Tibial nerve (tissue), 4 donors: Measurements from ENCODE around the gene AURKAIP1. TPM values are rescaled to one million over a fixed set of nuclear protein-coding genes. Genes with fewer than 3 reads are reported as not detected.

Experiments used
- DNase-seq, 2 donors: peaks; one replicate each; pipeline ENCODE4 v3.0.0-alpha.2; 2019; ENCODE audit warnings: low spot score in 2 of 2
- H3K27ac ChIP-seq, 4 donors: fragments of 200-600 bp; sonication (generic) in 3 of 4; one replicate each; pipeline ENCODE4 v1.5.1; 2017 to 2019; ENCODE audit warnings: mild to moderate bottlenecking in 1 of 4
- H3K27me3 ChIP-seq, 2 donors: fragments of 200-600 bp; sonication (generic) in 1 of 2; one replicate each; pipeline versions ENCODE4 v1.5.1 to v1.6.0; 2017 to 2019
- H3K36me3 ChIP-seq, 3 donors: fragments of 200-600 bp; sonication (generic); one replicate each; pipeline ENCODE4 v1.5.1; 2018 to 2019
- H3K4me1 ChIP-seq, 4 donors: fragments of 200-600 bp; sonication (generic) in 3 of 4; one replicate each; pipeline ENCODE4 v1.5.1; 2017 to 2019
- H3K4me3 ChIP-seq, 4 donors: fragments of 200-600 bp; sonication (generic) in 3 of 4; one replicate each; pipeline ENCODE4 v1.5.1; 2017 to 2019; ENCODE audit warnings: mild to moderate bottlenecking in 1 of 4, moderate library complexity in 1 of 4
- H3K9me3 ChIP-seq, 4 donors: fragments of 200-600 bp; sonication (generic) in 3 of 4; one replicate each; pipeline ENCODE4 v1.5.1; 2017 to 2019
- EP300 ChIP-seq, 2 donors: sonication (generic); formaldehyde crosslinking; IDR thresholded peaks; one replicate each; pipeline ENCODE4 v1.6.1; 2017; ENCODE audit warnings: antibody characterized with exemption in 2 of 2, mild to moderate bottlenecking in 1 of 2
- POLR2A ChIP-seq, 2 donors: fragments of 450-650 bp; IDR thresholded peaks; one replicate each; pipeline ENCODE4 v1.6.1; 2017; ENCODE audit warnings: antibody characterized with exemption in 2 of 2, mild to moderate bottlenecking in 2 of 2, moderate library complexity in 2 of 2
- WGBS, 2 donors: methylation state at CpG; one replicate each; pipeline ENCODE4 v1.1.5; 2018; 5-methylcytosine and 5-hydroxymethylcytosine counted together
- total RNA-seq, 4 donors: library from RNA; depleted of rRNA; stranded (reverse); fragments of >200 nt; gene quantifications; one replicate each; pipeline ENCODE4 v1.1.0, GENCODE V29; 2016
- TF ChIP-seq, protein P1 (sequence below), 5 experiments: fragments of 200-600 bp in 3 of 5; fragments of 450-650 bp in 2 of 5; sonication (generic) in 3 of 5; IDR thresholded peaks; one replicate each; pipeline ENCODE4 v1.5.1; 2016 to 2019; ENCODE audit warnings: antibody characterized with exemption in 5 of 5, mild to moderate bottlenecking in 3 of 5, moderate library complexity in 2 of 5

AURKAIP1 gene
- total RNA-seq, 4 donors from 2014 or later, result 63.9 to 128 (median 105) TPM

DNA sequence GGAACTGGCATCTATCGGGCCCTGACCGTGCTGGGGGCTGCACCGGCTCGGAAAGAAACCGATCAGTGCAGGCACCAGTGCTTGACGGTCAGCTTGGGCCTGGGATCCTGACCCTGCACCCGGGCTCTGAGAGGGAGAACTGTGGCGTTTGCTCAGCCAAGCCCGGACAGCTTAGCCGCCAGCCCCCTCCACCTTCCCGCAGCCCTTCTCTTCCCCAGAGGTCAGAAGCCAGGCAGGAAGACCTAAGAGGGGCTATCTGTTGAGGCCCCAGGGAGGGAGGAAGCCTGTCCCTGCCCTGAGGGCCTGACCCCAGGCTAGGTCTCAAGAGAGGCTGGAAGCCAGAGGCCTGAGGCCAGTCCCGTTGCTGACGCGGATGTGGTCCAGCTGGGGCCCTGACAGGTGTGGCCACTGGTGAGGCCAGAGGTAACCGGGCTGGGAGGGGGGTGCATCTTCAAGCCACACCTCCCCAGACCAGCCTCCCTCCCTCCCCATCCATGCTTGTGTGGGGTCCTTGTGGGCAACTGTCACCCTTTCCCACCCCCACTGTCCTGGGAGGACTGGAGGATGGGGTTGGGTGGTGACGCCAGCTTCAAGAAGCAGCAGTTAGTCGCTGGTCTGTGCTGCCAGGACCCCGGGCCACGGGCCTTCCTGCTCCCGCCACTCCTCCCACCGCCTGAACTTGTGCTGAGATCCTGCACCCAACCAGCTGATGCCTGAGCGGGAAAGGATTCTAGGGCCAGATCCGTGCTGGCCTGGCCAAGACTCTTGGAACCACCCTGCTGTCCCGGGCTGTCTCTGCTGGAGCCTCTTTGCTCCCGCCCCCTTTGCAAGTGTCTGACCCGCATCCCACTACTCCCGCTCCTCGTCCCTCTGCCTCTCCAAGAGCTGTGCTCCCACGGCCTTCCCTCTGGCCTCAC, 23.2 kb downstream of the AURKAIP1 start:
- DNase-seq, result peak in 1 of 2 donors; percentile 45
- H3K4me1 ChIP-seq, result peaks cover 0 to 73% (median 66%) of the 10 kb centered on the region in 4 donors
- TF ChIP-seq POLR2A (IDR thresholded peaks at IDR 0.05) (no peak), EP300 (IDR thresholded peaks at IDR 0.05) (no peak)
- TF ChIP-seq, protein P1, sequence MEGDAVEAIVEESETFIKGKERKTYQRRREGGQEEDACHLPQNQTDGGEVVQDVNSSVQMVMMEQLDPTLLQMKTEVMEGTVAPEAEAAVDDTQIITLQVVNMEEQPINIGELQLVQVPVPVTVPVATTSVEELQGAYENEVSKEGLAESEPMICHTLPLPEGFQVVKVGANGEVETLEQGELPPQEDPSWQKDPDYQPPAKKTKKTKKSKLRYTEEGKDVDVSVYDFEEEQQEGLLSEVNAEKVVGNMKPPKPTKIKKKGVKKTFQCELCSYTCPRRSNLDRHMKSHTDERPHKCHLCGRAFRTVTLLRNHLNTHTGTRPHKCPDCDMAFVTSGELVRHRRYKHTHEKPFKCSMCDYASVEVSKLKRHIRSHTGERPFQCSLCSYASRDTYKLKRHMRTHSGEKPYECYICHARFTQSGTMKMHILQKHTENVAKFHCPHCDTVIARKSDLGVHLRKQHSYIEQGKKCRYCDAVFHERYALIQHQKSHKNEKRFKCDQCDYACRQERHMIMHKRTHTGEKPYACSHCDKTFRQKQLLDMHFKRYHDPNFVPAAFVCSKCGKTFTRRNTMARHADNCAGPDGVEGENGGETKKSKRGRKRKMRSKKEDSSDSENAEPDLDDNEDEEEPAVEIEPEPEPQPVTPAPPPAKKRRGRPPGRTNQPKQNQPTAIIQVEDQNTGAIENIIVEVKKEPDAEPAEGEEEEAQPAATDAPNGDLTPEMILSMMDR (IDR thresholded peaks at IDR 0.05), result no peak

DNA sequence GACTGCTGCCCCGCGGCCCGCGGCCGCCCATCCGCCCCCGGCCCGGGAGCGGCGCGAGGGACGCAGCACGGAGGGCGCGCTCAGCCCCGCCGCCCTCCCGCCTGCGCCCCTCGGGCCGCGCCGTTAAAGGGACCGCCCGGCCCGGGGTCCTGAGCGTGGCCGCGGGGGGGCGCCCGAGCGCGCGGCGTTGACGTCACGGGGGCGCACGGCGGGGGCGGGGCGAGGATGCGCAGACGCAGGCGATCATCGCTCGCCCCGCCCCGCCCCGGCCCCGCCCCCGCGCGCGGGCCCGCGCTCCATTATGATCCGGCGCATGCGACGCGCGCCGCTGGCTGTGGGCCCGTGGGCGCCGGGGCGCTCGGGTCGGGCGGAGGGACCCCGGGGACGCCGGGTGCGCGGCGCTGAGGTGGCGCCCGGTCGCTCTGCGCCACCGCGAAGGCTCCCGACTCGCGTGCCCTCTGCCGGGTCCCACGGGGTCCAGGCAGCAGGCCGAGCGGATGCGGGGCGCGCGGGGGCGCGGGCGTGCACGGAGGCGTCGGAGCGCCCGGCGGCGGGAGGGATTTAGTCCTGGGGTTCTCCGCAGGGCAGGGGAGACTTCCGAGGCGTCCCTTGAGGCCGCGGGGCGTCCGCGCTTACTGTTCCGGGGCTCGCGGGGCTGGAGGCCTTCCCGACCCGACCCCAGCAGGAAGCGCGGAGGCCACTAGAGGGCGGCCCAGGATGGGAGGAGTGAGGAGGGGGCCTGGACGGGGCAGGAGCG, 25.6 kb downstream of the AURKAIP1 start, which contains the start of gene DVL1:
TSS of gene DVL1 (minus strand) at position 163 of the 757 bp plus-strand sequence. CDS start 353 bp downstream, outside the sequence.
- Histone ChIP-seq H3K27ac (peak within 1 kb of the TSS; percentile 85 to 96 (median 90)), H3K36me3 (peaks cover 0 to 19% (median 0%) of the 10 kb centered on the region in 3 donors), H3K4me1 (peaks cover 0 to 73% (median 66%) of the 10 kb centered on the region in 4 donors), H3K27me3 (no peaks in the 10 kb centered on the region), H3K4me3 (peak within 1 kb of the TSS; percentile 73 to 88 (median 83)), H3K9me3 (no peaks in the 10 kb centered on the region)
- TF ChIP-seq EP300 (IDR thresholded peaks at IDR 0.05) (no peak), POLR2A (IDR thresholded peaks at IDR 0.05) (peak; percentile 6 to 63)
- TF ChIP-seq, protein P1 (IDR thresholded peaks at IDR 0.05), result peak; percentile 44 to 84 (median 54)
- WGBS, 2 donors, result 0% methylated on average over 40 of the region's 122 CpGs; no CpG with 5 or more reads in 1 of the 2 donors
- DNase-seq, result peak in 1 of 2 donors; percentile 43

More for the DNA sequence above, 23.2 kb downstream of the AURKAIP1 start:
- Histone ChIP-seq H3K27ac (peak overlapping the region in 3 of 4 donors; percentile 11 to 91 (median 68)), H3K9me3 (no peaks in the 10 kb centered on the region), H3K36me3 (peaks cover 0 to 28% (median 4%) of the 10 kb centered on the region in 3 donors), H3K4me3 (peak overlapping the region in 1 of 4 donors; percentile 24), H3K27me3 (no peaks in the 10 kb centered on the region)
- WGBS, 2 donors, result 27 to 39% methylated on average over 23 to 28 of the region's 29 CpGs

DNA sequence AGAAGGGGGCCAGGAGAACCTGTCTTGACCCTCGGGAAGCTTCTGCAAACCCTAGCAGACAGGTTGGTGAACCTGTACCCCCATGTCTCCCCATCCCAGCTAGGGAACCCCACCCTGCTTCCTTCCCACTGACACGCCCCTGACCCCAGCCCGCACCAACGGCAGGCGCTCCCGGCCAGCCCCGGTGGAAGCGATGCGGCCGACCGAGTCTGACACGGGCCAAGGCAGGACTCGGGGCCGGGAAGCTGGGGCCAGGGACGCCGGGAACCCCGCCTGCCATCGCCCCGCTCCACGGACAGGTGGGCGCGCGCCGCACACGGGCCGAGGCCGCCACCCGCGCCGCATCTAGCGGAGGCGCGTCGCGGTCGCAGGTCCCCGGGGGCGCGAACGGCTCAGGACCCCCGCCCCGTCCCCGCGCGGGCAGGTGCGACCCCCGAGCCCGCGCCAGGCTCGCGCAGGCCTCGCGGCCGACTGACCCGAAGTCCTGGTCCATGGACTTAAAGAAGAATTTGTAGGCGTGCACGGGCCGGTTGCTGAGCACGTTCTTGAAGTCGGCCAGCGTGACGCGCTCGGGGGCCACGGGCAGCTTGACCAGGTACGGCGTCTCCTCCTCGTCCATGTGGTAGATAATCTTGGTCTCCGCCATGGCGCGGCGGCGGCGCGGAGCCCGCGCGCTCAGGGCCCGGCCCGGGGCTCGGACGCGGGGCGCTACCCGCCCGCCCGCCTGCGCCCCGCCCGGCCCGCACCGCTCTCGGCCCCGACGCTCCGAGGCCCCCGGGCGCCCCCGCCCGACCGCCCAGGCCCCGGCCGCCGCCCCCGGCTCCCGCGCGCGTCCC, 26.4 kb downstream of the AURKAIP1 start:
- peak overlapping the region; percentile 69 to 86 (median 76) for H3K4me3 ChIP-seq
- no peaks in the 10 kb centered on the region for H3K9me3 ChIP-seq
- H3K4me1 ChIP-seq, result peaks cover 0 to 73% (median 65%) of the 10 kb centered on the region in 4 donors
- TF ChIP-seq POLR2A (IDR thresholded peaks at IDR 0.05) (no peak), EP300 (IDR thresholded peaks at IDR 0.05) (no peak)
- TF ChIP-seq, protein P1 (IDR thresholded peaks at IDR 0.05), result no peak
- no peak for DNase-seq
- WGBS, 2 donors, result 0% methylated on average over 1 to 8 of the region's 109 CpGs
- H3K36me3 ChIP-seq, result peaks cover 0 to 11% (median 0%) of the 10 kb centered on the region in 3 donors
- peak overlapping the region; percentile 79 to 91 (median 82) for H3K27ac ChIP-seq
- H3K27me3 ChIP-seq, result no peaks in the 10 kb centered on the region

DNA sequence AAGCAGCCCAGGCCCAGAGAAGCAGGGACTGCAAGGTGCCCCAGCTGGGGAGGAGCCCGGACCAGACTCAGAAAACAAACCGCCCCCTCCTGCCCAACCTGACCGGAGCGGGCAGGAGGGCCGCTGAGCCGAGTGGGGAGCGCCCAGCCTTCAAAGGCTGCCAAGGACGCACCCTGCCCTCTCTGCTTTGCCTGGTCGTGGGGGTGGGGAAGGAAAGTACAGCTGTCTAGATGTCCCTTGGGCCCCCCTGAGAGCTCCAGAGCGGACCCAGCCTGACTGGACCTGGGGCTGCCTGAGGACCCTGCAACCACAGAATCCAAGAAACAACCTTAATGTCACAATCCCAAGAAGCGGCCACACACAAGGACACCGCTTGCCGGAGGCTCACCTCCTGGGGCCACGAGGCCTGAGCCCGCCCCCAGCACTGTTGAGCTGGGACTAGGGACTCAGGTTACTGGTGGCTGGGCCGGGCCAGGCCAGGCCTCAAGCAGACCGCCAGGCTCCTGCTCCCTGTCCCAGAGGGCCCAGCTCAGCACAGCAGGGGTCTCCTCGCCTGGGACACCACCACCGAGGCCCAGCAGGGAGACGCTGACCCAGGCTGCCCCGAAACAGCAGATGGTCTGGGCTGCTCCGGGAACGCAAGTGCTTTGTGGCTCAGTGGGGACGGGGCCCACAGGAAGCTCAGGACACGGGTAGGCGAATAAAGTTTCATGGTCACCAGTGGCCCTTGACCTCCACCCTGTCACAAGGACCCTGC, 27.2 kb downstream of the AURKAIP1 start:
- Histone ChIP-seq H3K27ac (peak overlapping the region; percentile 79 to 91 (median 82)), H3K27me3 (no peaks in the 10 kb centered on the region), H3K36me3 (peaks cover 0 to 3% (median 0%) of the 10 kb centered on the region in 3 donors), H3K9me3 (no peaks in the 10 kb centered on the region), H3K4me3 (peak overlapping the region; percentile 69 to 86 (median 76)), H3K4me1 (peaks cover 0 to 73% (median 58%) of the 10 kb centered on the region in 4 donors)
- 17 to 21% methylated on average over 18 to 26 of the region's 26 CpGs for WGBS, 2 donors
- DNase-seq, result no peak
- peak in 1 of 2 donors; percentile 16 for TF ChIP-seq POLR2A (IDR thresholded peaks at IDR 0.05)
- TF ChIP-seq, protein P1 (IDR thresholded peaks at IDR 0.05), result no peak
- no peak for TF ChIP-seq EP300 (IDR thresholded peaks at IDR 0.05)
